NT2/D1 (cell line): Measurements from ENCODE around the gene CDH26.

Source experiments
- SUZ12 ChIP-seq: IDR thresholded peaks from 2 replicates; pipeline ENCODE4 v1.6.1; 2011; ENCODE audit not compliant: insufficient read length, insufficient read depth; ENCODE audit errors: extremely low read depth
- YY1 ChIP-seq: IDR thresholded peaks from 2 replicates; pipeline ENCODE4 v1.6.1; 2011; ENCODE audit not compliant: insufficient read length, insufficient read depth
- ZNF274 ChIP-seq: IDR thresholded peaks from 2 replicates; pipeline ENCODE4 v1.6.1; 2011; ENCODE audit warnings: mild to moderate bottlenecking, low read depth, low read length

DNA sequence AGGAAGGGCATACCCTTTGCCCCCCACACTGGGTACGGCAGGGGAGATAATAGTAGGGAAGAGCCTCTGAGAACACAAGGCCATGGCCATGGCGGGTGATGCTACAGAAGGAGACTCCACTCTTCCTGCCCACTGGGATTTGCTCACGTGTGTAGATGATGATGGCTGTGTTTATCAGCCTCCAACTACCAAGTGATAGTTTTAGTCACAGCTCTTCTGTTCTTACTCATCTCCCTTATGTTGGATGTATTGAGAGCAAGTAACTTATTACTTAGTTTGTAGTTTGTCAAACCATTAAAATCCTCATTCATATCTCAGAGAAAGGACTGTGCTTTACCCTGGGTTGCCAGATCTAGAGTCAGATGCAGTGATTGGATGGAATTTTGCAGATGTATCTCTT lies 66.0 kb downstream of the CDH26 start:
- no peak for TF ChIP-seq YY1
- no peak for TF ChIP-seq SUZ12
- no peak for TF ChIP-seq ZNF274
